Activated CD4-positive, alpha-beta T cell treated with anti-CD3 and anti-CD28 coated beads, Interleukin-2, amount 10 ng/mL, durations not matched to agents 7 days and 5 days (primary cell): ENCODE results near the gene STMP1. TPM values are rescaled to one million over a fixed set of nuclear protein-coding genes. Genes with fewer than 3 reads are reported as not detected.
"Not testable (repeated sequence)": the region's sequence is repeated elsewhere in the genome, so short reads cannot be mapped to it uniquely, and the experiment has no call there.

ENCODE experiments used
- CTCF ChIA-PET: fragments of 350-600 bp; sonication (Branson Sonifier 250); formaldehyde crosslinking; loops from one replicate; lab custom pipeline; 2021; ENCODE audit warnings: antibody characterized with exemption; lab: Charles Lee
- POLR2A ChIA-PET: fragments of 350-600 bp; sonication (Branson Sonifier 250); formaldehyde crosslinking; loops from one replicate; lab custom pipeline; 2021; ENCODE audit warnings: antibody characterized with exemption; lab: Charles Lee
- DNase-seq: peaks from one replicate; pipeline ENCODE4 v3.0.0-alpha.2; 2020
- H3K27ac Mint-ChIP-seq: one replicate; pipeline ENCODE4 v1.8.0; 2021; ENCODE audit warnings: mild to moderate bottlenecking, moderate library complexity, mixed read lengths
- H3K27me3 Mint-ChIP-seq: one replicate; pipeline ENCODE4 v1.8.0; 2021; ENCODE audit warnings: mixed read lengths
- H3K36me3 Mint-ChIP-seq: one replicate; pipeline ENCODE4 v1.8.0; 2021; ENCODE audit warnings: low read depth, mixed read lengths
- H3K4me1 Mint-ChIP-seq: one replicate; pipeline ENCODE4 v1.8.0; 2021; ENCODE audit warnings: mixed read lengths
- H3K4me3 Mint-ChIP-seq: one replicate; pipeline ENCODE4 v1.8.0; 2021; ENCODE audit warnings: mild to moderate bottlenecking, moderate library complexity, mixed read lengths
- H3K9me3 Mint-ChIP-seq: one replicate; pipeline ENCODE4 v1.8.0; 2021; ENCODE audit warnings: mixed read lengths
- total RNA-seq, 2 experiments: library from RNA; stranded (reverse); gene quantifications; one replicate each; pipeline ENCODE4 v1.2.3, GENCODE V29; 2021

Gene STMP1
- total RNA-seq, 2 experiments from 2014 or later = 25.2 to 26.0 TPM

- H3K27ac Mint-ChIP-seq, DNase-seq, H3K9me3 Mint-ChIP-seq, H3K27me3 Mint-ChIP-seq, POLR2A ChIA-PET, CTCF ChIA-PET, H3K4me3 Mint-ChIP-seq: not testable (repeated sequence)
- H3K36me3 Mint-ChIP-seq = peaks cover 16% of the 10 kb centered on the region
- H3K4me1 Mint-ChIP-seq = peaks cover 15% of the 10 kb centered on the region
Observed at GRCh38 chr7:135668852-135669395, 6.6 kb downstream of the STMP1 start.

DNA sequence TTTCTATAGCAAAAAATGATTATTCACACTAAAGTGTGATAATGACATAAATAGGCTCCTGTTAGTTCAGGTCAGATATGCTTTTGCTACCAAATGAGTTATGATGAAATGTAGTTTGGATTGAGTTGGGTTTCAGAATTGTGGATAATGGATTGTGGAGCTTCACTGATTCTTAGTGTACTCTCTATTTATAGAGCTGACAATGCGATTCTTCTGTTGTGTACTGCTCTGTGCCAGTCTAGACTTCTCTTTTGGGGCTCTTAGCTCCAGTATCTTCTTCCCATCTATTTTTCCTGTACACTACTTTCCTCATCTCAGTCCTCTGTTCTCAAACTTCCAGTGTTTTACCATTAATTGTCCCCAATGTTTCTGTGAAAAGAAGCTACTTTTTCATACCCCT, 7.5 kb downstream of the STMP1 start:
- Mint-ChIP-seq H3K36me3 (peaks cover 20% of the 10 kb centered on the region), H3K4me3 (no peak overlapping the region), H3K27me3 (no peaks in the 10 kb centered on the region), H3K4me1 (peaks cover 7% of the 10 kb centered on the region), H3K9me3 (no peaks in the 10 kb centered on the region), H3K27ac (no peak overlapping the region)
- no peak for DNase-seq
- ChIA-PET POLR2A (no interaction called here), CTCF (interaction anchor here (1.0 kb wide), 1 partner anchor 318 kb away, joined by 3 read pairs; no protein-coding TSS in a partner anchor)

DNA sequence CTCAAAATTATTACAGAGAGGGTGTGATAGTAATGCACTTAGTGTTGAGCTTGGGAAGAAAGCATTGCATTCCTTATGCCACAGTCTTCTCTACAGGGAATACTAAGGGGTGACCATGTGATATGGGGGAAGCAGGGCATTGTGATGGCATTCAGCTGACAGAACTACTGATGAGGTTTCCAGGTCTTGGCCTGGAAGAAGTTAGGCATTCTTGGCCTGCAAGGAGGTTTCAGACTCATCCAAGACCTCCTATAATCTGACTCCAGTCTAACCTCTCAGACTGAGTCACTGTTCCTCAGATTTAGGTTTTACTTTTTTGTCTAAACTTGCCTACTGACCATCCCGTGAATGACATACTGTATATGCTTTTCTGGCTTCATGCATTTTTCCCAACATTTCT, 7.9 kb downstream of the STMP1 start:
- ChIA-PET POLR2A (no interaction called here), CTCF (interaction anchor here (1.0 to 2.2 kb wide), 2 partner anchors 8 to 318 kb away, joined by 3 to 9 read pairs; partner anchors contain the start of gene STMP1)
- peaks cover 4% of the 10 kb centered on the region for H3K4me1 Mint-ChIP-seq
- no peak overlapping the region for H3K27ac Mint-ChIP-seq
- peaks cover 21% of the 10 kb centered on the region for H3K36me3 Mint-ChIP-seq
- no peaks in the 10 kb centered on the region for H3K27me3 Mint-ChIP-seq
- no peaks in the 10 kb centered on the region for H3K9me3 Mint-ChIP-seq
- H3K4me3 Mint-ChIP-seq = no peak overlapping the region
- DNase-seq = no peak

DNA sequence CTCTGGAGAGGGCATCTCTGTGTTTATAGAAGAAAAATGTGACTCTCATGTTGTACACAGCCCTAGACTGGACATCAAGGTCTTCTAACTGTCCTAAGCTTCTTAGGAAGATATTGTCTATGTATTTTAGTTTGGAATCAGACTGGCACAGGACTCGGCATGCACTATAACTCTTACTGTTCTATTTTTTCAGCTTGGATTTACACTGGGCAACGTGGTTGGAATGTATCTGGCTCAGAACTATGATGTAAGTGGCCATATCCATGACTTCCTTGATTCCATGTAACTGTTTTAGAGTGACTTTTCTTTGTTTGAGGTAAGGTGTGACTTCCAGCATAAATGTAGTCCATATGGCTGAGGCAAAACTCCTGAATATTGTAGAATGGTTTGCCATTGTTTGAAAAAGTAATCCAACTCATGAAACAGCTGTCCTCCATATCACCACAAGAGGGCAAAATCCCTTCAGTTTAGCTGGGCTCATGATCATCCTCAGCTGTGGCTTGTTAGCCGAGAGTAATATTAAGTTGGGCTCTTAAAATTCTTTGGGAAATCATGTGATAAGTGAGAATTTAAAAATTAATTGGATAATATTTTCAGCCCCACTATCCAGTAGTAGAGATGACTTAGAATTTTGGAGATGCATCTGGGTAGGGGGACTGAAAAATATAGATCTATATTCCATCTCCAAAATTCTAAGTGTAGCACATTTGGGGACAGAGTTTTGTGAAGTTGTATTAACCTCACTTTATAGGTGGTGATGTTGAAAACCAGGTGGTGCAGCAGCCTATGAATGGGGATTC, 10.4 kb downstream of the STMP1 start:
- Mint-ChIP-seq H3K27ac (no peak overlapping the region), H3K9me3 (no peaks in the 10 kb centered on the region), H3K4me3 (no peak overlapping the region), H3K36me3 (peaks cover 20% of the 10 kb centered on the region), H3K27me3 (no peaks in the 10 kb centered on the region), H3K4me1 (peaks cover 2% of the 10 kb centered on the region)
- ChIA-PET POLR2A (no interaction called here), CTCF (interaction anchor here (1.0 to 2.2 kb wide), 7 partner anchors 8 to 399 kb away, joined by 3 to 9 read pairs (median 4); partner anchors contain the start of gene STMP1)
- peak; percentile 25 for DNase-seq

DNA sequence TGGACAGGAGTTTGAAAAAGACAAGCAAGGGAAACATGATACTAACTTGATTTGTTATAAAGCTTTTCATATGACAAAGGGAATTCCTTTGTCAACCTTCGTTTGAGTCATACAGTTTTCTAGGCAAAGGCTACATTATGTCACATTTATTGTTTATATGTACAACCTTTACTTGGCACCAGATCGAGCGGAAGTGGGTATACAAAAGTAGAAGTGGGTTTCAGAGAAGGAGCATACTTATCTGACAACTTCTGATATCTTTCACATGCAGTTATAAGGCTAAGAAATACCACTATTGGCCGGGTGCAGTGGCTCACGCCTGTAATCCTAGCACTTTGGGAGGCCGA, 11.0 kb downstream of the STMP1 start:
- no peaks in the 10 kb centered on the region for H3K9me3 Mint-ChIP-seq
- no peak overlapping the region for H3K27ac Mint-ChIP-seq

DNA sequence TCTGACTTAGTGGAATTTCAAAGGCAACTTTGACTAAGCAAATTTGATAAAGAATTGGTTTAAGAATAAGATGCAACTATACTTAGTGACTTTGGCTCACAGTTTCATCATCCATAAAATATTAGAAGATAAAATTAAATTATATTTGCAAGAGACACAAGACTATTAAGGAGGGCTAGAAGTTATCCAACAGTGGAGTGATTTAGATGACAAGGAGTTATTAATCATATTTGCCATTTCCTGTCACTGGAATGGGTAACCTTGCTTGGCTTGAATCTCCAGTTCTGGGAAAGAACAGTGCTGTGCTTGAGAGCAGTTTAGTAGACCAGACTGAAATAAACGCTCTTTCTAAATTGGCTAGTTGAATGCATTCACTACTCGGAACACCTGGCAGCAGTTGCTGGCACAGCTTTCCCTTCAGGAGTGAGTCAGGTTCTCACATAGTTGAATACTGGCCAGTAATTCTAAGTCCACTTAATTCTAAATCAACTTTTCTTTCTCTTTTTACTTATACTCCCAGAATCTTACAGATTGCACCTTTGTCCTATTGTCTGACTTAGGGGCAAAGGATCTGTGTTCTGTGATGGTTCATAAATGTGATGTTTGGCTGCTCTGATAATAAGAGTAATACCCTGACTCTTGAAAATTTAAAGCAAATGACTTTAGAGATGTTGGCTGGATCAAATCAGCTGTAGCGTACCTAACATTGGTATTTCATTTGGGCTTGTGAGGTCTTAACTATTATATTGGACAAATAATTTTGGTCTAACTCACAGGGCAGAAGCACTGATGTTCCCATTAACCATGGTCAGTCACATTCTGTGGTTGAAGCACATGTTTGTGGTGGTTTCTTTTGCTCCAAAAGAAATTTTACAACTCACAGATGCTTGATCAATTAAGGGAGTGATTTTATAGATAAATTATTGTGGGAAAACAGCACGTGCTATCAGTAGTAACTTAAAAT, 16.6 kb downstream of the STMP1 start:
- H3K4me3 Mint-ChIP-seq = no peak overlapping the region
- ChIA-PET CTCF (interaction anchor here (1.2 kb wide), 1 partner anchor 16 kb away, joined by 4 read pairs; the partner anchor contains the start of gene STMP1), POLR2A (no interaction called here)
- H3K4me1 Mint-ChIP-seq = peaks cover 17% of the 10 kb centered on the region
- H3K36me3 Mint-ChIP-seq = peaks cover 20% of the 10 kb centered on the region
- H3K27me3 Mint-ChIP-seq = no peaks in the 10 kb centered on the region
- no peak overlapping the region for H3K27ac Mint-ChIP-seq
- no peaks in the 10 kb centered on the region for H3K9me3 Mint-ChIP-seq
- DNase-seq = no peak

More for the DNA sequence above, 11.0 kb downstream of the STMP1 start:
- Mint-ChIP-seq H3K36me3 (peaks cover 22% of the 10 kb centered on the region), H3K4me1 (peaks cover 2% of the 10 kb centered on the region), H3K4me3 (no peak overlapping the region), H3K27me3 (no peaks in the 10 kb centered on the region)
- ChIA-PET POLR2A (no interaction called here), CTCF (interaction anchor here (0.8 to 1.8 kb wide), 7 partner anchors 9 to 399 kb away, joined by 3 to 8 read pairs (median 4); partner anchors contain the start of gene STMP1)
- no peak for DNase-seq

GRCh38 chr7:135681762-135682161, 19.4 kb downstream of the STMP1 start:
- no peak for DNase-seq
- no peaks in the 10 kb centered on the region for H3K27me3 Mint-ChIP-seq
- no peaks in the 10 kb centered on the region for H3K9me3 Mint-ChIP-seq
- ChIA-PET CTCF (interaction anchor here (0.6 to 1.3 kb wide), 2 partner anchors 14 to 499 kb away, joined by 3 read pairs; no protein-coding TSS in a partner anchor), POLR2A (no interaction called here)
- no peak overlapping the region for H3K27ac Mint-ChIP-seq
- H3K4me1 Mint-ChIP-seq = peaks cover 17% of the 10 kb centered on the region
- no peak overlapping the region for H3K4me3 Mint-ChIP-seq
- peaks cover 10% of the 10 kb centered on the region for H3K36me3 Mint-ChIP-seq

- CTCF ChIA-PET = interaction anchor here (0.6 to 1.3 kb wide), 3 partner anchors 13 to 1225 kb away, joined by 3 read pairs; no protein-coding TSS in a partner anchor
- no peak for DNase-seq
- Mint-ChIP-seq H3K27ac (no peak overlapping the region), H3K27me3 (no peaks in the 10 kb centered on the region), H3K4me1 (peaks cover 17% of the 10 kb centered on the region), H3K36me3 (peaks cover 10% of the 10 kb centered on the region), H3K4me3 (no peak overlapping the region), H3K9me3 (no peaks in the 10 kb centered on the region)
- POLR2A ChIA-PET = no interaction called here
Observed at GRCh38 chr7:135682191-135682590, 19.9 kb downstream of the STMP1 start.

DNA sequence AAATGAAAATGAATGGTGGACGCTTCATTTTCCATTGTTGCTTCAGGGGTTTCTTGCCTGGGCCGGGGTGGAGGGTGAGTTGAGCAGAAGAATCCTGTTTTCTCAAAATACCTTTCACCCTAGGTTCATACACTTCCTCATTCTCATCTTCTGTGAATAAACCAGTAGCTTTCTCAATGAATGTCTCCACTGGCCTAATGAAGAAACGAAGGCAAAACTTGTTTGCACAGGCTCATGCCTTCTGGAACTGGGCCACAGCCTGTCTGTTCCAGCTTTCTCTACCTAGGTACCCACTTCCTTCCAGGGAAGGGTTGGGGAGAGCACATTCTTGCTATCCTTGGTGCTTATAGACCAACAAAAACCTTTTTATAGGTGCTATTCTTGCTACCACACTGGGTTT, 21.3 kb downstream of the STMP1 start:
- Mint-ChIP-seq H3K9me3 (no peaks in the 10 kb centered on the region), H3K36me3 (no peaks in the 10 kb centered on the region), H3K27ac (no peak overlapping the region), H3K4me1 (peaks cover 17% of the 10 kb centered on the region), H3K4me3 (no peak overlapping the region), H3K27me3 (no peaks in the 10 kb centered on the region)
- ChIA-PET CTCF (no interaction called here), POLR2A (no interaction called here)
- DNase-seq = no peak

DNA sequence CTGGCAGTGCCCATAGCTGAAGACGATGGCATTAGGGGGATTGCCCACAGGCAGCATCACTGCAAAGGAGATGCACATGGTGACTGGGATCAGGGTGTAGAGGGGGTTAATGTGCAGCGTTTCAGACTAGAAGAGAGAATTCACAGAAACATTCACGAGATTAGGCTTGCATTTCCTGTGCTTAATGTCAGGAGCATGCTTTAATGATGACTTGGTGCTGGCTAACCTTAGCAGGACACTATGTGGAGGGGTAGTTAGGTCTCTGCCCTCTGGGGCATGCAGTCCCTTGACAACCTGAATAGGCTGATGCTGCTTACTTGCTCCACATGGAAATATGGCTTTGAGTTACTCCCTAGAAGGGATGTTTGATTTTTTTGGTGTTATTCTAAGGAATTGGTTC, 21.8 kb downstream of the STMP1 start:
- H3K4me3 Mint-ChIP-seq = no peak overlapping the region
- no peak overlapping the region for H3K27ac Mint-ChIP-seq
- DNase-seq = no peak
- CTCF ChIA-PET = no interaction called here
- H3K36me3 Mint-ChIP-seq = no peaks in the 10 kb centered on the region
- POLR2A ChIA-PET = no interaction called here
- no peaks in the 10 kb centered on the region for H3K9me3 Mint-ChIP-seq
- no peaks in the 10 kb centered on the region for H3K27me3 Mint-ChIP-seq
- H3K4me1 Mint-ChIP-seq = peaks cover 17% of the 10 kb centered on the region

- POLR2A ChIA-PET = no interaction called here
Observed at GRCh38 chr7:135684699-135685098, 22.4 kb downstream of the STMP1 start.

DNA sequence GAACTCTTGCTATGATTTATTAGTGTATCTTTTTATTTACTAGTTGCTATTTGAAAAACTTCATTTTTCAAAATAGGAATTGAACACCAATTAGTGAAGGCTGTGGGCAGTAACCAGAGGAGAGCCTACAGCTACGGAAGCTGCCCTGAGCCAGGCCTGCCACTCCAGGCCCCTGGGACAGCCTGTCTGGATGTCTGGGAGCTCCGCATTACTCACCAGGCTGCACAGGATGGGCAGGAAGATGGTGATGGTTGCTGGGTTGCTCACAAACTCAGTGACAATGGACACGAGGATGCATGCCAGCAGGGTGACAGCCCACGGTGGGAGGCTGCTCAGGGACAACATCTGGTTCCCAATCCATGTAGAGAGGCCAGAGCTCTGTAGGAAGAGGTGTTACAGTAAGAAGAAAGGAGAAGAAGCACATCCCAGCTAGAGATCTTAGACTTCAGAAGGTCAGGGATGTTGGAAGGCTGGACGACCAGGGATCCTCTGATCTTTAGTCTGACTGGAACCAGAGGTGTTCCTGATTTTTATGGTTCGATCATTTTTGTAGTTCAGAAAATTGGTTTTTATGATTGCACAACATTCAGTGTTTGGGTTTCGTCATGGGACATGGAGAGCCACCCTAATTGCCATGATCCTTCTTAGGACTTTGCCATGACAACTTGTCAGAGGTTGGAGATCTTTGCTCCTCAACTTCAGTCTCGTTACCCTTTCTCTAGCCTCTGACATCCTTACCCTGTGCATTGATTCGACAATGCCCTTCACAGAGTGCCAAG, 23.2 kb downstream of the STMP1 start:
- ChIA-PET POLR2A (no interaction called here), CTCF (interaction anchor here (0.9 kb wide), 1 partner anchor 11 kb away, joined by 3 read pairs; no protein-coding TSS in a partner anchor)
- Mint-ChIP-seq H3K27ac (no peak overlapping the region), H3K36me3 (no peaks in the 10 kb centered on the region), H3K9me3 (no peaks in the 10 kb centered on the region), H3K27me3 (no peaks in the 10 kb centered on the region), H3K4me1 (peaks cover 14% of the 10 kb centered on the region), H3K4me3 (no peak overlapping the region)
- no peak for DNase-seq

More at GRCh38 chr7:135684699-135685098, 22.4 kb downstream of the STMP1 start:
- H3K4me1 Mint-ChIP-seq = peaks cover 17% of the 10 kb centered on the region
- no peak overlapping the region for H3K4me3 Mint-ChIP-seq
- no peaks in the 10 kb centered on the region for H3K27me3 Mint-ChIP-seq
- CTCF ChIA-PET = no interaction called here
- H3K36me3 Mint-ChIP-seq = no peaks in the 10 kb centered on the region
- no peaks in the 10 kb centered on the region for H3K9me3 Mint-ChIP-seq
- DNase-seq = no peak
- no peak overlapping the region for H3K27ac Mint-ChIP-seq
